Thyroid gland (tissue), 4 donors: ENCODE measurements around the gene INAFM2. TPM values are rescaled to one million over a fixed set of nuclear protein-coding genes. Genes with fewer than 3 reads are reported as not detected.
A peak's percentile ranks its signal among the peaks of the same experiment; 100 is the strongest.

Source experiments
- DNase-seq, 2 donors: peaks; one replicate each; pipeline ENCODE4 v3.0.0-alpha.2; 2019
- H3K27ac ChIP-seq, 3 donors: fragments of 200-600 bp; sonication (generic); 1 replicate in 2 of 3; 2 replicates in 1 of 3; pipeline ENCODE4 v1.5.1; 2016 to 2019; ENCODE audit warnings: mild to moderate bottlenecking in 1 of 3, moderate library complexity in 1 of 3
- H3K27me3 ChIP-seq: fragments of 200-600 bp; sonication (generic); one replicate; pipeline ENCODE4 v1.5.1; 2019
- H3K36me3 ChIP-seq, 2 donors: fragments of 200-600 bp; sonication (generic); one replicate each; pipeline ENCODE4 v1.5.1; 2016 to 2019
- H3K4me1 ChIP-seq, 2 donors: fragments of 200-600 bp; sonication (generic); one replicate each; pipeline ENCODE4 v1.5.1; 2017 to 2019
- H3K4me3 ChIP-seq, 3 donors: fragments of 200-600 bp; sonication (generic); replicated peaks in 1 of 3; 1 replicate in 2 of 3; 2 replicates in 1 of 3; pipeline ENCODE4 v1.5.1; 2016; ENCODE audit warnings: mild to moderate bottlenecking in 1 of 3
- H3K9me3 ChIP-seq: fragments of 200-600 bp; sonication (generic); one replicate; pipeline ENCODE4 v1.5.1; 2017
- POLR2A ChIP-seq, 2 donors: fragments of 450-650 bp; IDR thresholded peaks; one replicate each; pipeline ENCODE4 v1.6.1; 2017; ENCODE audit warnings: antibody characterized with exemption in 2 of 2, mild to moderate bottlenecking in 2 of 2, moderate library complexity in 1 of 2
- WGBS, 2 donors: methylation state at CpG; one replicate each; pipeline ENCODE4 v1.1.5; 2017; 5-methylcytosine and 5-hydroxymethylcytosine counted together
- intact Hi-C: fragments of 100-400 bp; cut with DNase I; formaldehyde crosslinking; loops from one replicate; pipeline ENCODE4 v1.15.1; 2023
- total RNA-seq, 4 donors: library from RNA; depleted of rRNA; stranded (reverse); fragments of >200 nt; gene quantifications; one replicate each; pipeline ENCODE4 v1.2.3, GENCODE V29; 2016
- TF ChIP-seq, protein P1 (sequence below), 6 experiments: fragments of 200-600 bp in 3 of 6; fragments of 450-650 bp in 3 of 6; sonication (generic) in 3 of 6; IDR thresholded peaks; one replicate each; pipeline ENCODE4 v1.5.1; 2016 to 2019; ENCODE audit warnings: antibody characterized with exemption in 6 of 6, mild to moderate bottlenecking in 2 of 6, inconsistent platforms in 1 of 6, moderate library complexity in 1 of 6

Gene INAFM2
- total RNA-seq, 4 donors from 2014 or later, result 47.5 to 86.9 (median 63.8) TPM

GRCh38 chr15:40338921-40339620 lies 15.6 kb downstream of the INAFM2 start:
- Histone ChIP-seq H3K27ac (peak overlapping the region; percentile 97 to 99 (median 99)), H3K9me3 (no peaks in the 10 kb centered on the region), H3K4me1 (peaks cover 75 to 98% of the 10 kb centered on the region in 2 donors), H3K27me3 (no peaks in the 10 kb centered on the region), H3K4me3 (peak overlapping the region; percentile 2 to 52 (median 48)), H3K36me3 (peaks cover 19% of the 10 kb centered on the region in 2 donors)
- intact Hi-C loops, result no loop called here
- WGBS, 2 donors, result 52 to 75% methylated on average over 5 to 6 of the region's 11 CpGs
- TF ChIP-seq POLR2A (IDR thresholded peaks at IDR 0.05), result peak in 1 of 2 donors; percentile 44
- TF ChIP-seq, protein P1, sequence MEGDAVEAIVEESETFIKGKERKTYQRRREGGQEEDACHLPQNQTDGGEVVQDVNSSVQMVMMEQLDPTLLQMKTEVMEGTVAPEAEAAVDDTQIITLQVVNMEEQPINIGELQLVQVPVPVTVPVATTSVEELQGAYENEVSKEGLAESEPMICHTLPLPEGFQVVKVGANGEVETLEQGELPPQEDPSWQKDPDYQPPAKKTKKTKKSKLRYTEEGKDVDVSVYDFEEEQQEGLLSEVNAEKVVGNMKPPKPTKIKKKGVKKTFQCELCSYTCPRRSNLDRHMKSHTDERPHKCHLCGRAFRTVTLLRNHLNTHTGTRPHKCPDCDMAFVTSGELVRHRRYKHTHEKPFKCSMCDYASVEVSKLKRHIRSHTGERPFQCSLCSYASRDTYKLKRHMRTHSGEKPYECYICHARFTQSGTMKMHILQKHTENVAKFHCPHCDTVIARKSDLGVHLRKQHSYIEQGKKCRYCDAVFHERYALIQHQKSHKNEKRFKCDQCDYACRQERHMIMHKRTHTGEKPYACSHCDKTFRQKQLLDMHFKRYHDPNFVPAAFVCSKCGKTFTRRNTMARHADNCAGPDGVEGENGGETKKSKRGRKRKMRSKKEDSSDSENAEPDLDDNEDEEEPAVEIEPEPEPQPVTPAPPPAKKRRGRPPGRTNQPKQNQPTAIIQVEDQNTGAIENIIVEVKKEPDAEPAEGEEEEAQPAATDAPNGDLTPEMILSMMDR (IDR thresholded peaks at IDR 0.05), result no peak
- DNase-seq, result peak; percentile 60 to 67

DNA sequence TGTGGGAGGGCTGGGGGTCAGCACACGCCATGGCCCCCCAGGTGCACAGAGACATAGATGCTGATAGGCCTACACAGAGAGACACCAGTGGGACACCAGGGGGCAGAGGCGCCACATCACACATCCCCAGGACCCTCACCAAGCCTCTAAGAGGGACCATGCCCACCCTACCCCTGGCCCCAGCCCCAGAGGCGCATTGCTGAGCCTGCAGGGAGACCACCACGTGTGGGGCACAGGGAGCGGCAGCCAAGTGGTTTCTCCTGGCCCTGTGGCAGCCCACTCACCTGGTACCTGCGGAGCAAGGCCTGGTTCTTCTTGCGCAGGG lies 16.1 kb downstream of the INAFM2 start:
- TF ChIP-seq, protein P1 (IDR thresholded peaks at IDR 0.05), result peak in 4 of 6 experiments; percentile 9 to 20 (median 12)
- TF ChIP-seq POLR2A (IDR thresholded peaks at IDR 0.05), result no peak
- Histone ChIP-seq H3K4me1 (peaks cover 75 to 98% of the 10 kb centered on the region in 2 donors), H3K36me3 (peaks cover 19% of the 10 kb centered on the region in 2 donors), H3K4me3 (peak overlapping the region; percentile 2 to 52 (median 48)), H3K27me3 (no peaks in the 10 kb centered on the region), H3K9me3 (no peaks in the 10 kb centered on the region), H3K27ac (peak overlapping the region; percentile 97 to 99 (median 99))
- intact Hi-C loops, result no loop called here
- WGBS, 2 donors, result 67 to 69% methylated on average over 5 of the region's 7 CpGs
- no peak for DNase-seq

DNA sequence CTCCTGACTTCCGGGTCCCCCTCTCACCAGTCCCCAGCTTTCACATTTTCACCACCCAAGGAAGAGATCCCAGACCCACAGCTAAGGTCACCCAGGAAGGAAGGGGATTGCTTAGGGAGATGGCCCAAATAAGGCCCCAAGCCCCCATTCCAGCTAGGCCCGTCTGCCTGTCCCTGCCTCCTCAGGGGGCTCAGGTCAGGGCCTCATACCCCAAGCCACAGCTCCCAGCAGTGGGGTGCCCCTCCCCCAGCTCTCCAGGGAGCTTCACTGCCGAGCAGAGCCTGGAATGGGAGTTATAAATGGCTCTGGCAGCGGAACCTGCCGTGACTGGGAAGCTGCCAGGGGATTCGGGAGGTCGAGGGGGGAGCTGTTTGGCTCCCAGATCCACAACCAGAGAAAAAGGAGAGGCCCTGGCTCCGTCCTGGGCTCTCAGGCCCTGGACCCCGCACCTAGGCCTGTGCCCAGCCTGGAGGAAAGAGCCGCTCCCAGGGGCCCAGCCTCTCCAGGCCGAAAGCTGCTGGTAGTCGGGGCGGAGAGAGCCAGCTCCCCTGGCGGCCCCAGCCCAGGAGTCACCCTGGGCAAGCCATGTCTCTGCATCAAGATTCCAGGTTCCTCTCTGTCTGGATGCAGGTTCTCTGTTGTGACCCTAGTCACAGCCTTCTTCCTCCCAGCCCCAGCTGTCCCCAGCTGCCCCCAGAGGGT lies 16.7 kb downstream of the INAFM2 start:
- Histone ChIP-seq H3K36me3 (peaks cover 13 to 15% of the 10 kb centered on the region in 2 donors), H3K27ac (peak overlapping the region; percentile 97 to 99 (median 99)), H3K4me3 (peak overlapping the region; percentile 2 to 52 (median 48)), H3K9me3 (no peaks in the 10 kb centered on the region), H3K27me3 (no peaks in the 10 kb centered on the region), H3K4me1 (peaks cover 75 to 98% of the 10 kb centered on the region in 2 donors)
- DNase-seq, result peak; percentile 93 to 94
- 14 to 18% methylated on average over 10 to 13 of the region's 14 CpGs for WGBS, 2 donors
- TF ChIP-seq POLR2A (IDR thresholded peaks at IDR 0.05), result peak in 1 of 2 donors; percentile 60
- TF ChIP-seq, protein P1 (IDR thresholded peaks at IDR 0.05), result no peak
- intact Hi-C loops, result no loop called here

DNA sequence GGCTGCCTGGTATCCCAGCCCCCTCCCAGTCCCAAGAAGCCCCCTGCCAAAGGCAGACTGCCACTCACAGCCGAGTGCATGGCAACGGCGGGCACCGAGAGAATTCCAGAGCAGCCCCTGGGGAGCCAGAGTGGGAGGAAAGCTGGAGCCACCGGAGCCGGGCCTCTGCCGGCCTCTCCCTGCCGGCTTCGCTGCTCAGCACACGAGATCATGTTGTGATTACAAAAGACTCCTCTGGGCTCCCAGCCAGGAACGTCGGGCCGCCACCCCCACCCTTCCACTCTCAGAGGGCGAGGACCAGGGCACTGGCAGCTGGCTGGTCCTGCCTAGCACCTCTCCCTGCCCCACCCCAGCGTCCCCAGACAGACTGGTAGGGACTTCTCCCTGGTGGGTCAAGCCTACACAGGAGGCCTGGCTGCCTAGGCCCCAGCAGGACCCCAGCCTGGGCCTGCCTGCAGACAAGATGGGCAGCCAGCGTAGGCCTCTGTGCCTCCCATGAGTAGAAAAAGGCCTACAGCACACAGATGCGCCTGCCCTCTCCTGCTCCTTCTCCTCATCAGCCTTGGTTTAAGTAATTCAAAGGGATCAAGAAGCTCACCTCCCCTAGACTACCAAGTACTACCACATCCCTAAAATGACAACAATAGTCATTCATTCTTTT lies 17.4 kb downstream of the INAFM2 start, which contains the start of gene CCDC9B:
TSS of gene CCDC9B (minus strand) at position 200 of the 661 bp plus-strand sequence. CDS start at position 80, 120 bp downstream.
- H3K4me1 ChIP-seq, result peaks cover 75 to 98% of the 10 kb centered on the region in 2 donors
- peak in 1 of 2 donors; percentile 93 for TF ChIP-seq POLR2A (IDR thresholded peaks at IDR 0.05)
- TF ChIP-seq, protein P1 (IDR thresholded peaks at IDR 0.05), result no peak
- intact Hi-C loops, result no loop called here

More for the DNA sequence above, 17.4 kb downstream of the INAFM2 start, which contains the start of gene CCDC9B:
- Histone ChIP-seq H3K27ac (peak within 1 kb of the TSS; percentile 97 to 99 (median 99)), H3K27me3 (no peaks in the 10 kb centered on the region), H3K9me3 (no peaks in the 10 kb centered on the region), H3K36me3 (peaks cover 7 to 10% of the 10 kb centered on the region in 2 donors), H3K4me3 (peak within 1 kb of the TSS; percentile 2 to 52 (median 48))
- DNase-seq, result peak; percentile 98 to 99
- 14 to 67% methylated on average over 3 to 13 of the region's 17 CpGs for WGBS, 2 donors
